ENCODE measurements around the gene ALG10. TPM values are rescaled to one million over a fixed set of nuclear protein-coding genes. Genes with fewer than 3 reads are reported as not detected.
"Not testable (repeated sequence)": the region's sequence is repeated elsewhere in the genome, so short reads cannot be mapped to it uniquely, and the experiment has no call there.

The ALG10 gene
- total RNA-seq, 1 donor from 2014 or later = 1.3 TPM

GRCh38 chr12:33994857-33995808 lies 27.2 kb upstream of the ALG10 start:
- Histone ChIP-seq H3K4me1 (no peaks in the 10 kb centered on the region), H3K4me3 (no peak overlapping the region), H3K9me3 (no peaks in the 10 kb centered on the region), H3K27me3 (no peaks in the 10 kb centered on the region), H3K36me3 (no peaks in the 10 kb centered on the region), H3K27ac (no peak overlapping the region)
- intact Hi-C loops (cut with DNase I) = no loop called here
- no peak for DNase-seq (ENCODE audit: low spot score in 2 of 2)
- no peak for TF ChIP-seq CTCF (IDR thresholded peaks at IDR 0.05)

- H3K27ac ChIP-seq; H3K9me3 ChIP-seq; H3K27me3 ChIP-seq; H3K4me1 ChIP-seq; intact Hi-C loops (cut with DNase I); H3K4me3 ChIP-seq; DNase-seq (ENCODE audit: low spot score in 2 of 2); H3K36me3 ChIP-seq: not testable (repeated sequence)
These were observed 13.5 kb upstream of the ALG10 start for GRCh38 chr12:34008835-34009234.

- Histone ChIP-seq H3K4me3 (no peak overlapping the region), H3K27ac (no peak overlapping the region)
- intact Hi-C loops (cut with DNase I) = no loop called here
These were observed 5.9 kb upstream of the ALG10 start for GRCh38 chr12:34016361-34016760.

GRCh38 chr12:34021071-34021470 lies 1.2 kb upstream of the ALG10 start:
- intact Hi-C loops (cut with DNase I) = loop anchor here (10.0 kb wide), 1 partner anchor 1916 kb away; the partner anchor contains the start of gene BICD1
- no peaks in the 10 kb centered on the region for H3K27me3 ChIP-seq
- no peaks in the 10 kb centered on the region for H3K36me3 ChIP-seq
- no peak for DNase-seq (ENCODE audit: low spot score in 2 of 2)
- no peaks in the 10 kb centered on the region for H3K9me3 ChIP-seq
- H3K4me3 ChIP-seq = peak overlapping the region; percentile 43 to 66
- H3K4me1 ChIP-seq = peaks cover 0 to 4% of the 10 kb centered on the region in 2 donors
- TF ChIP-seq CTCF (IDR thresholded peaks at IDR 0.05) = no peak
- peak overlapping the region in 1 of 2 donors; percentile 71 for H3K27ac ChIP-seq

More at GRCh38 chr12:34016361-34016760, 5.9 kb upstream of the ALG10 start:
- Histone ChIP-seq H3K36me3 (no peaks in the 10 kb centered on the region), H3K4me1 (no peaks in the 10 kb centered on the region), H3K27me3 (no peaks in the 10 kb centered on the region), H3K9me3 (no peaks in the 10 kb centered on the region)
- DNase-seq (ENCODE audit: low spot score in 2 of 2) = no peak
- TF ChIP-seq CTCF (IDR thresholded peaks at IDR 0.05) = no peak

- not testable (repeated sequence) for H3K9me3 ChIP-seq; H3K36me3 ChIP-seq; H3K27me3 ChIP-seq; H3K4me3 ChIP-seq; DNase-seq (ENCODE audit: low spot score in 2 of 2); H3K27ac ChIP-seq; H3K4me1 ChIP-seq
- intact Hi-C loops (cut with DNase I) = loop anchor here (10.0 kb wide), 1 partner anchor 1923 kb away; the partner anchor contains the start of gene BICD1
These were observed 5.4 kb downstream of the ALG10 start for GRCh38 chr12:34027661-34028060.

- no peak for TF ChIP-seq CTCF (IDR thresholded peaks at IDR 0.05)
- Histone ChIP-seq H3K4me1 (no peaks in the 10 kb centered on the region), H3K4me3 (no peak overlapping the region), H3K9me3 (no peaks in the 10 kb centered on the region), H3K36me3 (no peaks in the 10 kb centered on the region), H3K27me3 (no peaks in the 10 kb centered on the region), H3K27ac (no peak overlapping the region)
- DNase-seq (ENCODE audit: low spot score in 2 of 2) = no peak
- intact Hi-C loops (cut with DNase I) = no loop called here
These were observed 8.3 kb downstream of the ALG10 start for GRCh38 chr12:34030591-34030990.

All from ascending aorta (tissue), 2 donors.